Measurements from ENCODE around the gene TMOD1. TPM values are rescaled to one million over a fixed set of nuclear protein-coding genes. Genes with fewer than 3 reads are reported as not detected.
A peak's percentile ranks its signal among the peaks of the same experiment; 100 is the strongest.

TMOD1 gene
- total and polyA plus RNA-seq, 9 of the 15 experiments (the other 6 are each of a cell fraction or from before 2014, with no cell fraction given), result 7.1 to 41.2 (median 14.2) TPM

- 4% methylated on average over 4 of the region's 4 CpGs for WGBS (ENCODE audit: insufficient coverage, low coverage, missing lambda C conversion rate)
- Histone ChIP-seq H3K9me1 (ENCODE audit: control insufficient read depth, insufficient read depth, low read length) (peaks cover 4% of the 10 kb centered on the region), H3K27ac (ENCODE audit: extremely low read depth, low read depth, low read length) (peak overlapping the region; percentile 53; the same call in 2 of the 3 replicates), H3K4me2 (ENCODE audit: insufficient read depth, low read length) (peak overlapping the region; percentile 14), H3K27me3 (ENCODE audit: control insufficient read depth in 2 of 2, insufficient read depth in 2 of 2, low read length in 2 of 2) (no peaks in the 10 kb centered on the region), H3K9me3 (replicated peaks; ENCODE audit: control insufficient read depth, insufficient read depth, low read depth, low read length) (no peaks in the 10 kb centered on the region), H4K20me1 (replicated peaks; ENCODE audit: control insufficient read depth, insufficient read depth, low read length) (no peaks in the 10 kb centered on the region), H2AFZ (ENCODE audit: low read depth, low read length) (no peak overlapping the region), H3K9ac (ENCODE audit: insufficient read depth in 1 of 2, low read depth in 2 of 2, low read length in 2 of 2) (peak overlapping the region; percentile 13 to 20; a peak in 2 of 4 replicates), H3K4me1 (replicated peaks in 1 of 2; ENCODE audit: control insufficient read depth in 2 of 2, insufficient read depth in 2 of 2, low read length in 2 of 2) (peaks cover 4 to 15% of the 10 kb centered on the region in 2 experiments; a peak in 3 of 5 replicates), H3K36me3 (ENCODE audit: control insufficient read depth, insufficient read depth, low read length) (peaks cover 77% of the 10 kb centered on the region), H3K79me2 (ENCODE audit: control insufficient read depth, insufficient read depth, low read length) (no peaks in the 10 kb centered on the region), H3K4me3 (no peak overlapping the region)
- BruUV-seq (replicated peaks), result no TSS peak
- ChIA-PET CTCF (ENCODE audit: low intra/inter-chr PET ratio) (no interaction called here), POLR2A (interaction anchor here (0.7 to 0.8 kb wide), 2 partner anchors 53 to 614 kb away, joined by 3 read pairs; no protein-coding TSS in a partner anchor)
- in situ Hi-C loops (cut with MboI) (no loop called here), intact Hi-C loops (cut with micrococcal nuclease) (no loop called here)
- peak; percentile 32 to 69 (median 48) for DNase-seq (ENCODE audit: extremely low read depth in 1 of 4, low spot score in 3 of 4)
- ATAC-seq, result peak; percentile 52
- FAIRE-seq, result peak; percentile 75
- TF ChIP-seq HMG20A (CRISPR knock-in tag; conservative IDR thresholded peaks at IDR 0.05) (no peak), HEY1 (CRISPR knock-in tag; IDR thresholded peaks at IDR 0.05; ENCODE audit: borderline replicate concordance) (no peak), CCNT2 (IDR thresholded peaks at IDR 0.05; ENCODE audit: borderline replicate concordance, extremely low read depth, insufficient read length, low read depth, low read length) (peak; percentile 42), TAF15 (IDR thresholded peaks at IDR 0.05; ENCODE audit: low read depth, low read length) (no peak), HNRNPLL (IDR thresholded peaks at IDR 0.05; ENCODE audit: low read depth, low read length, poor library complexity, severe bottlenecking) (no peak), ZNF124 (CRISPR knock-in tag; IDR thresholded peaks at IDR 0.05) (no peak), ZNF24 (IDR thresholded peaks at IDR 0.05) (no peak), SNAPC5 (CRISPR knock-in tag; IDR thresholded peaks at IDR 0.05) (no peak), TCF7 (IDR thresholded peaks at IDR 0.05; ENCODE audit: borderline replicate concordance) (no peak), SPI1 (IDR thresholded peaks at IDR 0.05; ENCODE audit: borderline replicate concordance, low read depth, low read length) (no peak), ZNF184 (CRISPR knock-in tag; IDR thresholded peaks at IDR 0.05) (no peak), KLF1 (tag; IDR thresholded peaks at IDR 0.05) (no peak), ZKSCAN3 (CRISPR knock-in tag; IDR thresholded peaks at IDR 0.05) (no peak), KAT7 (CRISPR knock-in tag; IDR thresholded peaks at IDR 0.05; ENCODE audit: borderline replicate concordance) (no peak), ZNF143 (CRISPR knock-in tag; IDR thresholded peaks at IDR 0.05) (no peak), ZNF639 (CRISPR knock-in tag; conservative IDR thresholded peaks at IDR 0.05 in 1 of 2, IDR thresholded peaks at IDR 0.05 in 1 of 2) (0 out of 4 replicates have a peak, but pooled peaks of 1 of the 2 experiments have one; percentile 45), ZNF668 (CRISPR knock-in tag; IDR thresholded peaks at IDR 0.05) (no peak), DDX20 (tag; IDR thresholded peaks at IDR 0.05; ENCODE audit: low read depth) (peak; percentile 16; the same call in 1 of the 2 replicates), TAF1 (IDR thresholded peaks at IDR 0.05; ENCODE audit: control insufficient read depth, extremely low read depth, insufficient read depth, low read length, severe bottlenecking) (no peak), CBFB (CRISPR knock-in tag; IDR thresholded peaks at IDR 0.05) (no peak), ZNF436 (CRISPR knock-in tag; IDR thresholded peaks at IDR 0.05) (no peak), SOX6 (IDR thresholded peaks at IDR 0.05) (no peak), ZBTB34 (CRISPR knock-in tag; IDR thresholded peaks at IDR 0.05) (no peak)
These were observed 66.4 kb downstream of the TMOD1 start for GRCh38 chr9:97567894-97568202.

Data from K562 (cell line).